Caco-2 (cell line): ENCODE results near the gene NEMP2. TPM values are rescaled to one million over a fixed set of nuclear protein-coding genes. Genes with fewer than 3 reads are reported as not detected.

Experiments
- BruUV-seq: library from RNA; stranded (reverse); fragments of 400-500 nt; replicated peaks from 2 replicates; lab custom pipeline; 2021; lab: Mats Ljungman, UMichigan
- CTCF ChIA-PET: fragments of 300-600 bp; sonication (Branson Sonifier 250); formaldehyde crosslinking; loops from one replicate; lab custom pipeline; 2022; ENCODE audit warnings: antibody characterized with exemption; lab: Charles Lee
- POLR2A ChIA-PET: fragments of 300-600 bp; sonication (Branson Sonifier 250); formaldehyde crosslinking; loops from one replicate; lab custom pipeline; 2022; ENCODE audit warnings: antibody characterized with exemption; lab: Charles Lee
- DNase-seq, 2 experiments: peaks; one replicate each; pipeline versions ENCODE4 v3.0.0 to v3.0.0-alpha.2; 2020 to 2022
- H3K27me3 ChIP-seq: replicated peaks from 2 replicates; pipeline ENCODE4 v1.6.0; 2011; ENCODE audit warnings: low read length; ENCODE audit not compliant: control insufficient read depth, insufficient read depth
- H3K36me3 ChIP-seq: 2 replicates; pipeline ENCODE4 v1.5.1; 2011; ENCODE audit warnings: low read length; ENCODE audit not compliant: control insufficient read depth, insufficient read depth
- H3K4me1 ChIP-seq: fragments of 250-450 bp; sonication (Bioruptor Pico); 2 replicates; pipeline ENCODE4 v1.5.1; 2020; ENCODE audit warnings: mild to moderate bottlenecking
- H3K4me3 ChIP-seq: 2 replicates; pipeline ENCODE4 v1.5.1; 2011; ENCODE audit warnings: low read depth, mild to moderate bottlenecking, control low read depth, low read length
- H3K9me3 ChIP-seq: fragments of 250-450 bp; sonication (Bioruptor Pico); 2 replicates; pipeline ENCODE4 v1.5.1; 2020; ENCODE audit warnings: mild to moderate bottlenecking, moderate library complexity
- H3K27ac Mint-ChIP-seq: one replicate; pipeline ENCODE4 v1.8.0; 2022; ENCODE audit warnings: mixed read lengths; ENCODE audit not compliant: unreplicated experiment
- H3K27me3 Mint-ChIP-seq: one replicate; pipeline ENCODE4 v1.8.0; 2022; ENCODE audit warnings: mixed read lengths; ENCODE audit not compliant: insufficient read depth, unreplicated experiment
- H3K36me3 Mint-ChIP-seq: one replicate; pipeline ENCODE4 v1.8.0; 2022; ENCODE audit warnings: mild to moderate bottlenecking, mixed read lengths; ENCODE audit not compliant: insufficient read depth, unreplicated experiment
- H3K4me1 Mint-ChIP-seq: one replicate; pipeline ENCODE4 v1.8.0; 2022; ENCODE audit warnings: low read depth, mixed read lengths; ENCODE audit not compliant: unreplicated experiment
- H3K4me3 Mint-ChIP-seq: one replicate; pipeline ENCODE4 v1.8.0; 2022; ENCODE audit warnings: mild to moderate bottlenecking, moderate library complexity, mixed read lengths; ENCODE audit not compliant: unreplicated experiment
- H3K9me3 Mint-ChIP-seq: one replicate; pipeline ENCODE4 v1.8.0; 2022; ENCODE audit warnings: mixed read lengths; ENCODE audit not compliant: unreplicated experiment
- CTCF ChIP-seq, 2 experiments: fragments of 200-600 bp in 1 of 2; IDR thresholded peaks; 1 replicate in 1 of 2; 2 replicates in 1 of 2; pipeline versions ENCODE4 v1.5.1 to v1.8.0; 2011 to 2022; ENCODE audit warnings: antibody characterized with exemption in 1 of 2, control low read depth in 1 of 2, inconsistent platforms in 1 of 2, low read depth in 1 of 2, low read length in 1 of 2, mild to moderate bottlenecking in 1 of 2, moderate library complexity in 1 of 2; ENCODE audit not compliant: insufficient read depth in 1 of 2, severe bottlenecking in 1 of 2, unreplicated experiment in 1 of 2
- intact Hi-C: fragments of 100-400 bp; cut with micrococcal nuclease; formaldehyde crosslinking; loops from one replicate; pipeline ENCODE4 v1.10.0; 2022; ENCODE audit not compliant: unreplicated experiment
- total RNA-seq: library from RNA; stranded (reverse); gene quantifications from 2 replicates; pipeline ENCODE4 v1.2.3, GENCODE V29; 2022

The NEMP2 gene
- total RNA-seq, 1 experiment from 2014 or later, result 19.1 TPM

GRCh38 chr2:190462611-190463010 is 71.9 kb downstream of the NEMP2 start:
- H3K27me3 Mint-ChIP-seq, result no peaks in the 10 kb centered on the region
- no peaks in the 10 kb centered on the region for H3K9me3 Mint-ChIP-seq
- Histone ChIP-seq H3K36me3 (no peaks in the 10 kb centered on the region), H3K4me1 (no peaks in the 10 kb centered on the region), H3K27me3 (no peaks in the 10 kb centered on the region), H3K9me3 (no peaks in the 10 kb centered on the region), H3K4me3 (no peak overlapping the region)
- ChIA-PET POLR2A (no interaction called here), CTCF (no interaction called here)
- intact Hi-C loops, result no loop called here
- no peak overlapping the region for H3K4me3 Mint-ChIP-seq
- H3K4me1 Mint-ChIP-seq, result peaks cover 6% of the 10 kb centered on the region
- no peak overlapping the region for H3K27ac Mint-ChIP-seq
- BruUV-seq, result no TSS peak
- TF ChIP-seq CTCF (IDR thresholded peaks at IDR 0.05; ENCODE audit: insufficient read depth in 1 of 2, low read depth in 1 of 2, low read length in 1 of 2, severe bottlenecking in 1 of 2, unreplicated experiment in 1 of 2), result no peak
- no peak for DNase-seq
- H3K36me3 Mint-ChIP-seq, result no peaks in the 10 kb centered on the region

- H3K27ac Mint-ChIP-seq, result no peak overlapping the region
- intact Hi-C loops, result no loop called here
- no peaks in the 10 kb centered on the region for H3K27me3 ChIP-seq
- H3K27me3 Mint-ChIP-seq, result no peaks in the 10 kb centered on the region
- H3K4me1 ChIP-seq, result no peaks in the 10 kb centered on the region
- DNase-seq, result no peak
- H3K36me3 Mint-ChIP-seq, result no peaks in the 10 kb centered on the region
- H3K9me3 Mint-ChIP-seq, result no peaks in the 10 kb centered on the region
- no TSS peak for BruUV-seq
- H3K9me3 ChIP-seq, result no peaks in the 10 kb centered on the region
- peaks cover 6% of the 10 kb centered on the region for H3K4me1 Mint-ChIP-seq
- H3K4me3 ChIP-seq, result no peak overlapping the region
- TF ChIP-seq CTCF (IDR thresholded peaks at IDR 0.05; ENCODE audit: insufficient read depth in 1 of 2, low read depth in 1 of 2, low read length in 1 of 2, severe bottlenecking in 1 of 2, unreplicated experiment in 1 of 2), result no peak
- CTCF ChIA-PET, result no interaction called here
- POLR2A ChIA-PET, result no interaction called here
- no peaks in the 10 kb centered on the region for H3K36me3 ChIP-seq
- H3K4me3 Mint-ChIP-seq, result no peak overlapping the region
These were observed 72.3 kb downstream of the NEMP2 start for GRCh38 chr2:190462181-190462580.

GRCh38 chr2:190460487-190460886 is 74.0 kb downstream of the NEMP2 start:
- no peaks in the 10 kb centered on the region for H3K9me3 ChIP-seq
- Mint-ChIP-seq H3K4me1 (peaks cover 6% of the 10 kb centered on the region), H3K9me3 (no peaks in the 10 kb centered on the region), H3K27me3 (no peaks in the 10 kb centered on the region), H3K36me3 (no peaks in the 10 kb centered on the region), H3K27ac (no peak overlapping the region), H3K4me3 (no peak overlapping the region)
- no TSS peak for BruUV-seq
- ChIA-PET POLR2A (no interaction called here), CTCF (no interaction called here)
- H3K4me3 ChIP-seq, result no peak overlapping the region
- no peaks in the 10 kb centered on the region for H3K36me3 ChIP-seq
- intact Hi-C loops, result no loop called here
- no peaks in the 10 kb centered on the region for H3K4me1 ChIP-seq
- no peak for DNase-seq
- H3K27me3 ChIP-seq, result no peaks in the 10 kb centered on the region
- TF ChIP-seq CTCF (IDR thresholded peaks at IDR 0.05; ENCODE audit: insufficient read depth in 1 of 2, low read depth in 1 of 2, low read length in 1 of 2, severe bottlenecking in 1 of 2, unreplicated experiment in 1 of 2), result no peak
